Cardiac muscle cell (in vitro differentiated cells and primary cell): ENCODE results near the gene FPGS. TPM values are rescaled to one million over a fixed set of nuclear protein-coding genes. Genes with fewer than 3 reads are reported as not detected.
A peak's percentile ranks its signal among the peaks of the same experiment; 100 is the strongest.

ENCODE experiments used
- DNase-seq, 2 donors: peaks; one replicate each; pipeline versions ENCODE4 v3.0.0 to v3.0.0-alpha.2; 2010 to 2017; ENCODE audit warnings: low read depth in 1 of 2, low spot score in 1 of 2
- H3K27ac ChIP-seq: fragments of 200-600 bp; sonication (generic); 2 replicates; pipeline ENCODE4 v1.5.1; 2016
- H3K27me3 ChIP-seq: fragments of 200-600 bp; sonication (generic); 2 replicates; pipeline ENCODE4 v1.6.0; 2016; ENCODE audit warnings: control low read depth
- H3K36me3 ChIP-seq: fragments of 200-600 bp; sonication (generic); 2 replicates; pipeline ENCODE4 v1.5.1; 2016; ENCODE audit warnings: control low read depth
- H3K4me1 ChIP-seq: fragments of 200-600 bp; sonication (generic); 2 replicates; pipeline ENCODE4 v1.8.1; 2017; ENCODE audit warnings: low read depth, mild to moderate bottlenecking, mixed run types
- H3K4me3 ChIP-seq: fragments of 200-600 bp; sonication (generic); 2 replicates; pipeline ENCODE4 v1.5.1; 2016; ENCODE audit warnings: mild to moderate bottlenecking
- H3K9me3 ChIP-seq: fragments of 200-600 bp; sonication (generic); 2 replicates; pipeline ENCODE4 v1.5.1; 2017; ENCODE audit warnings: low read depth, mild to moderate bottlenecking, control low read depth
- CTCF ChIP-seq: IDR thresholded peaks from 2 replicates; pipeline ENCODE4 v1.5.1; 2012; ENCODE audit warnings: low read depth, mild to moderate bottlenecking, low read length
- polyA plus RNA-seq: library from polyadenylated mRNA; unstranded; fragments of >200 nt; fragmentation: Nextera tagmentation; extraction: Ambion mirVana; gene quantifications from 2 replicates; pipeline ENCODE4 v1.2.1, GENCODE V29; 2016
- total RNA-seq: library from RNA; depleted of rRNA; stranded (reverse); fragments of >200 nt; gene quantifications from 2 replicates; pipeline ENCODE4 v1.2.3, GENCODE V29; 2016

The FPGS gene
- total and polyA plus RNA-seq, 2 experiments from 2014 or later: 78.3 to 123 TPM

DNA sequence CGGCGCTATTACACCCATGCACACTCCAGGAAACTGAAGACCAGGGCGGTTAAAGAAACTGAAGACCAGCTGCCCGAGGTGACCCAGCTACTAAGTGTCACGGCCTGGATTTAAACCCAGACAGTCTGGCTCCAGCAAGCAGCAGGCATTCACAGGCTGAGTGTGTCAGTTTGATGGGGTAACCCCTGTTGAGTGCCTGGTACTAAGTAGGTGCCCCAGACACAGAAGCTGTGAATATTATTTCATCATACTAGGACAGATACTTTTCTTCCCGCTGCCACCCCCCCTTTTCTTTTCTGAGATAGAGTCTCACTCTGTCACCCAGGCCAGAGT, 44.5 kb downstream of the FPGS start:
- DNase-seq: peak in 1 of 2 donors; percentile 57
- Histone ChIP-seq H3K27me3 (no peaks in the 10 kb centered on the region), H3K9me3 (no peaks in the 10 kb centered on the region), H3K4me1 (peaks cover 12% of the 10 kb centered on the region), H3K27ac (peak overlapping the region; percentile 35), H3K36me3 (no peaks in the 10 kb centered on the region), H3K4me3 (no peak overlapping the region)
- TF ChIP-seq CTCF: no peak

- no peak overlapping the region for H3K27ac ChIP-seq
- H3K4me3 ChIP-seq: no peak overlapping the region
- no peak for TF ChIP-seq CTCF
- H3K36me3 ChIP-seq: no peaks in the 10 kb centered on the region
- no peaks in the 10 kb centered on the region for H3K27me3 ChIP-seq
- peaks cover 12% of the 10 kb centered on the region for H3K4me1 ChIP-seq
- DNase-seq: no peak
- H3K9me3 ChIP-seq: no peaks in the 10 kb centered on the region
Observed at GRCh38 chr9:127847833-127848755, 45.4 kb downstream of the FPGS start.

- Histone ChIP-seq H3K36me3 (no peaks in the 10 kb centered on the region), H3K27ac (no peak overlapping the region), H3K4me1 (peaks cover 21% of the 10 kb centered on the region), H3K4me3 (no peak overlapping the region), H3K27me3 (no peaks in the 10 kb centered on the region), H3K9me3 (no peaks in the 10 kb centered on the region)
- no peak for TF ChIP-seq CTCF
- DNase-seq: no peak
Observed at GRCh38 chr9:127848756-127849504, 46.2 kb downstream of the FPGS start.

DNA sequence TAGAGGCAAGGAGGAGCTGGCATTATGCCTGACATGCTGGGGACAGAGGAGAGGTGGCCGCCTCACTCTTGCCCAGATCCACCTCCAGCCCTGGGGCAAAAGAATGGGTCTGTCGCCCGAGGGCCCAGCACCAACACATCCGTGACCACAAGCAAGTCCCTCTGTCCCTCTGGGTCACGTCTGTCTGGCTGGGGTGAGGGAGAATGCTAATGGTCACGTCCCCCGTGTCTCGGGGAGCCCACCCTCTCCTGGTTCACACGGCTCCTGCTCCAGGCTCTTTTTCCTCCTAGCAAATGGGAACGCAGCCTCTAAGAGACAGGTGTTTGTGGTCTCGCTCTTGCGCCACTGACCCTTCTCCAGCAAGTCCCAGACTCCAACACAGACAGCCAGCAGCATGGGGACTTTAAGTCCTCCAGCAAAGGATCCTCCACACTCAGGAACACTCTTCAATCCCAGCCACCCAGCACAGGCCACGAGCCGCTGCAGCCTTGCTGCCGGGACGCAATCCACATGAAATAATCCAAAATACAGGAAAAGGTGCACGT, 47.7 kb downstream of the FPGS start:
- Histone ChIP-seq H3K9me3 (no peaks in the 10 kb centered on the region), H3K27me3 (no peaks in the 10 kb centered on the region), H3K4me1 (peaks cover 25% of the 10 kb centered on the region), H3K36me3 (no peaks in the 10 kb centered on the region), H3K4me3 (no peak overlapping the region), H3K27ac (no peak overlapping the region)
- TF ChIP-seq CTCF: no peak
- no peak for DNase-seq

DNA sequence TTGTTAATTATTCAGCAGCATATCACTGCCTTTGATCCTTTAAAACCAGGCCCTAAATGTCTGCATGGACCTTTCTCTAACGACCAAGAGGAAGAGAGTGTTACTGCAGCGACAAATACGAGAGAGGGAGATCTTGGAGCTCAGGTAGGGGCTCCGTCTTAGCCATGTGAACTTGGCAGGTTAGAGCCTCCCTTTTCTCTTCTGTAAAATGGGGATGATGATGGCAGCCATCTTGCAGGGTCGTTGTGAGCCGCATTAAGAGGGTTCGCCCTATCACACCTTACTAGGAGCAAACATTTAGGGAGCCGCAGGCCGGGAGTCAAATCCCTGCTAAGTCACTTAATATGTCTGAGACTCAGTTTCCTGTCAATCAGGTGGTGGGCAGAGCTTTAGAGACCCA, 50.1 kb downstream of the FPGS start:
- Histone ChIP-seq H3K4me3 (no peak overlapping the region), H3K27ac (peak overlapping the region; percentile 72), H3K4me1 (peaks cover 15% of the 10 kb centered on the region), H3K36me3 (no peaks in the 10 kb centered on the region), H3K27me3 (no peaks in the 10 kb centered on the region), H3K9me3 (no peaks in the 10 kb centered on the region)
- no peak for TF ChIP-seq CTCF
- DNase-seq: no peak
